T47D (cell line): Measurements from ENCODE around the gene ARPC5L.
"Not testable (repeated sequence)": the region's sequence is repeated elsewhere in the genome, so short reads cannot be mapped to it uniquely, and the experiment has no call there.

Experiments used
- DNase-seq, 2 experiments: peaks; one replicate each; pipeline versions ENCODE4 v3.0.0 to v3.0.0-alpha.2; 2011 to 2012; ENCODE audit warnings: low read depth in 1 of 2, low spot score in 1 of 2
- JUND ChIP-seq: IDR thresholded peaks from 2 replicates; pipeline ENCODE4 v1.6.1; 2012; ENCODE audit warnings: low read depth
- in situ Hi-C: cut with HindIII; loops from 2 replicates; pipeline ENCODE4 v1.10.0; 2016; ENCODE audit warnings: low sequenced_read_pairs, low pct_unique_long_range_greater_than_20kb

The ARPC5L gene

DNA sequence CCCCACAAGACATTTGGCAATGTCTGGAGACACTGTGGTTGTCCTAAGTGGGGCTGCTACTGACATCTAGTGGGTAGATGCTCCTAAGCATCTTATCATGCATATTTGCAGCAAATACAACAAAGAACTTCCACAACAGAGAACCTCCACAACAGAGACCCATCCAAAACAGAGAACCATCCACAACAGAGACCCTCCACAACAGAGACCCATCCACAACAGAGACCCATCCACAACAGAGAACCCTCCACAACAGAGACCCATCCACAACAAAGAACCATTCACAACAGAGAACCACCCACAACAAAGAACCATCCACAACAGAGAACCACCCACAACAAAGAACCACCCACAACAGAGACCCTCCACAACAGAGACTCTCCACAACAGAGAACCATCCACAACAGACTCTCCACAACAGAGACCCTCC lies 32.8 kb downstream of the ARPC5L start:
- DNase-seq = peak; percentile 20 to 63
- no peak for TF ChIP-seq JUND
- in situ Hi-C loops = no loop called here

DNA sequence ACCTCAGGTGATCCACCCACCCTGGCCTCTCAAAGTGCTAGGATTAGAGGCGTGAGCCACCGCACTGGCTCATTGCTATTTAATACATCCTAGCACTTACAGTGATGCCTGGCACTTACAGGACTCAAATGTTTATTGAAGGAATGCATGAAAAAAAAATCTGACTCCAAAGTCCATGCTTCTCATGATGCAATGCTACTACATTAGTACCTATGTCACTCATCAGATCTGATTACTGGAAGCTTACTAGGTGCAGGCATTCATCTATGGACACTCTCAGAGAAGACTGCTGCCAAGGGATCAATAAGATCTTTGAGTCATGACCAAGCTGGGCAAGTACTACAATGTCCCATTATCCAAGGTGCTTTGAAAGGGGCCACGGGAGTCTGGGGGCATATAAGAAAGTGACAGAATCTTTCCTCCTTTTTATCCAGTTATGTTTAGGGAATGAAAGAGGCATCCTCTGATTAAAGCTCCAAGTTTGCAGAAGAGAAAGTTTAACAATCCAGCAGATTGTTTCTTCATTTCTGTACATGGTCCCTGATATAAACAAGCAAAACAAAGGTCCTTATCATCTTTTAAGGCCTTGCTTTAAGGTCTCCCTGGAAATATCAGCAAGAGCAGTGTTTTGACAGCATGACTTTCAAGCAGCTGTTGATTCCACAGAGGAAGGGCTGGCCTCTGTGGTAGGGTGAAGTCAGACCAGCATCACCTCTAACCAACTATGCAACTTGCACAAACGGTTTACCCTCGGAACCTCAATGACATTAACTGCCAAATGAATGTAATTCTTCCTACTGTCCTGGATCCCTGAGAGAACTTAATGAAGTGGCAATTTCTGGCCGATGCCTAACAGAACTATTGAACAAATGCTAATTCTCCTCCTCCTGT lies 35.9 kb downstream of the ARPC5L start:
- in situ Hi-C loops = no loop called here
- TF ChIP-seq JUND = no peak
- DNase-seq = no peak

DNA sequence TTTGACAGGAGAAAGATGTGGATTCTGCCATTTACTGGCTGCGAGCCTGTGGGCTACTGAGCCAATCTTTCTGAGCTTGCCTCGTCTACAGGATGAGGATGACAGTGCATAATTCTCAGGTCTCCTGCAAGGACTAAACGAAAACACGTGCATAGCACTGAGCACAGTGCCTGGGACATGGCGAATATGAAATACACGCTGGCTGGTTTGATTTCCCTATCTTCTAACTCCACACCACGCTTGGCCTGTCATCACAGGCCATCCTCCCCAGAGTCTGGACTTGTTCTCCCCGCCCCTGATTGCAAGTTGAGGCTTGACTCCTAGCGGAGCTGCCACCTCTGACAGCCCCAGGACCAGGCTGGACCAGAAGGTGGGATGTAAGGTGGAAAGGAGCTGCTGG lies 37.9 kb downstream of the ARPC5L start:
- TF ChIP-seq JUND = no peak
- in situ Hi-C loops = no loop called here
- no peak for DNase-seq

DNA sequence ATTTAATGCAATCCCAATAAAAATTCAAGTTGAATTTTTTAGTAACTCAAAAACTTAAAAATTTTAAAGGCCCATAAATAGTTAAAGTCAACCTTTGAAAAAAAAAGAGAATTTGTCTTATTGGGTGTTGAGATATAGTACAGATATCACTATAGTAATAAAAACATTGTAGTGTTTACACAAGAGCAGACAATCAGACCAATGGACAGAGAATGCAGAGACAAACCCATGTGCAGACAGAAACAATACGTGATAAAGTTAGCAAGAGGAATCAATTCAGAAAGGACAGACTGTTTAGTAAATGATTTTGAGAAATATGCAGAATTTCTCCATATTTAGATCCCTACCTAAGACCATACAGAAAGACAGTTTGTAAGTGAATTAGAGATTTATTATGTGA lies 45.0 kb downstream of the ARPC5L start:
- no peak for DNase-seq
- TF ChIP-seq JUND = no peak
- in situ Hi-C loops = no loop called here

DNA sequence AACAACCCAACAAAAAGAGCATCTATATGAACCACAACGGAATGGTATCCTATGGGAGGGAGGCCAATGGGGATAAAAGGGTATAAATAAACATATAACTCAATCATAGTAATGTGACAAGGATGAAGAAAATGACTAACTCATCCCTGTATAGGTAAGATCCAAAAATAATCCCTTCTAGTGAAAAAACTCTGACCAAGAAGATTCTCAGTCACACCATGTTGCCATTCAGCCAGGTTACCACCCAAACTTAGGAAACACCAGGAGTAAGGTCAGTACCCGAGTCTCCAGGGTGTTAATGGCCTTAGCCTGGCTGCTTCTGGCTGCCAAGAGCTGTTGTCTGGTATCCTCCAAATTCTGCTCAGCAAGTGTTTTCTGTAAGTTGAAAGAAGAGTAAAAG lies 46.2 kb downstream of the ARPC5L start:
- DNase-seq = no peak
- no peak for TF ChIP-seq JUND
- in situ Hi-C loops = no loop called here

DNA sequence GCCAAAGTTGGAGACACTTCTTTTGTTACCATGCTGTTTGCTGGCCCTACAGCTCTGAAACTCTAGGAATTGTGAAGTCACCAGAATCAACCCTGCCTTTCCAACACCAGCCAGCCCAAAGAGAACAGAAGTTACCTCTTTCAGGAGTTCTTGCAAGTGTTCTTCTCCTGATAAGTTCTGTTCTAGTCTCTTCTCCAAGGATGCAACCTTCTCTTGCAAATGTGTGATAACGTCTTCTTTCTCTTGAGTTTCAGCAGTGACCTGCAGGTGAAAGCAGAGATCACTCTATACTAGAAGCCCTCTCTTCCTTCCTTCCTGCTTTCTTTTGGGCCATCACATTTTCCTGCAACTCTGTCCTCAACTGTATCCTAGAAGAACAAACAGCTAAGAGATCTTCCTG lies 49.8 kb downstream of the ARPC5L start:
- no peak for TF ChIP-seq JUND
- no peak for DNase-seq
- in situ Hi-C loops = no loop called here

DNA sequence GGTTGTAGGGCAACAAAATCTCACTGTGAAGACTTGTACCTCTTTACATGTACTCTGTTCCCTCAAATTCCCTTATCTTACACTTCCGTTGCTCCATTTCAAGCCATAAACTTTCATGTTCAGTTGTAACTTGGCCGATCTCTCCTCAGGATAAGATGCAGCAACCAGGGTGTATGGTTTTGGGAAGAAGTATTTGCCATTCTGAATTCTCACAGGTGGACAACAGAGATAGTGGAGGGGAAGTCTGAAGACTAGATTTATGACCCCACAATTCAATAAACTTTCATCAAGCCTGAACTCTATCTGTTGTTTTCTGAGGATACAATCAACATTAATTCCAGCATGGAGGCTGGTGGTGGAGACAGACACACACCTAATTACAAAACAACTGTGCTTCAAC lies 51.4 kb downstream of the ARPC5L start:
- in situ Hi-C loops = no loop called here
- DNase-seq = no peak
- TF ChIP-seq JUND = no peak

DNA sequence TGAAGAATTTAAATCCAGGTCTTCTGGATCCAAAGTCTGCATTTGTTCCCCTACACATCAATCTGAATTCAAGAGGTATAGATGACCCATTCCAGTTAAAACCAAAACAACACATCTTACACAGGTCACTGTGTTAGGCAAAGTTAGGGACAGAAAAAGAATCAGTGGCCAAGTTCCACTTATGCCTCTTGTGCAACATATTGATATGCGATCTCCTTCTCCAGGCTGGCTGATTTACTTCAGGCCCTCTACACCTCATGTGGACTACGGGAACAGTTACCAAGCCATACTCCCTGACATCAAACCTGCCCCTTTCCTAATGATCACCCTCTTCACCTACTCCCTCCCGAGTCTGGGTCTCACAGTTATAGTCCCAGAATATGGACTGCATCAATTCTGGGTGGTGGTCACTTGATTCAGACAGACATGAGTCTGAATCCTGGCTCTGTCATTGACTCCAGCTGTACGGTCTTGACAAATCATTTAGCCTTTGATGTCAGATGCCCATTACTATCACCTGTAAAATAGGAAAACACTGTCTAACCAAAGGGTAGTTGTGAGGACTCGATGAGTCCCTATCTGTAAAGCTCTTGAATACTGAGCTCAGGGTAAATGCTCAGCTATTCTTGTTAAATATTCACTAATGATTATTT lies 52.9 kb downstream of the ARPC5L start:
- in situ Hi-C loops = no loop called here

DNA sequence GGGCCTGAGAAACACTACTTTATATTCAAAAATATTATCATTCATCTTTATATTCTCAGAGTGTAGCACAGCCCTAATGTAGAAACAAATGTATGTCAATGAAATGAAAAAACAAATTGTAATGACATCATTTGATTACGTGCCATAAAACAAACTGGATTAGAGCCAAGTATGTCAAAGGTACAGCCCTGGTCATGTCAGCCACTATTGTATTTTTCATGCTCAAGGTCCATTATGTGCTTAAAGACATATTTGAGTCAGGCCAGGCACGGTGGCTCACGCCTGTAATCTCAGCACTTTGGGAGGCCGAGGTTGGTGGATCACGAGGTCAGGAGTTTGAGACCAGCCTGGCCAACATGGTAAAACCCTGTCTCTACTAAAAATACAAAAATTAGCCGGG lies 58.5 kb downstream of the ARPC5L start:
- in situ Hi-C loops = not testable (repeated sequence)
- DNase-seq = peak in 1 of 2 experiments; percentile 22

More for the DNA sequence above, 52.9 kb downstream of the ARPC5L start:
- TF ChIP-seq JUND = no peak
- no peak for DNase-seq
